Activated CD8-positive, alpha-beta memory T cell treated with anti-CD3 and anti-CD28 coated beads, Interleukin-2, amount 50 U/mL, for 24 hours (primary cell): ENCODE data around the gene TSPAN2.
A peak's percentile ranks its signal among the peaks of the same experiment; 100 is the strongest.

Experiments used
- DNase-seq: peaks from one replicate; pipeline ENCODE4 v3.0.0-alpha.2; 2020; ENCODE audit errors: extremely low read depth

The TSPAN2 gene

DNA sequence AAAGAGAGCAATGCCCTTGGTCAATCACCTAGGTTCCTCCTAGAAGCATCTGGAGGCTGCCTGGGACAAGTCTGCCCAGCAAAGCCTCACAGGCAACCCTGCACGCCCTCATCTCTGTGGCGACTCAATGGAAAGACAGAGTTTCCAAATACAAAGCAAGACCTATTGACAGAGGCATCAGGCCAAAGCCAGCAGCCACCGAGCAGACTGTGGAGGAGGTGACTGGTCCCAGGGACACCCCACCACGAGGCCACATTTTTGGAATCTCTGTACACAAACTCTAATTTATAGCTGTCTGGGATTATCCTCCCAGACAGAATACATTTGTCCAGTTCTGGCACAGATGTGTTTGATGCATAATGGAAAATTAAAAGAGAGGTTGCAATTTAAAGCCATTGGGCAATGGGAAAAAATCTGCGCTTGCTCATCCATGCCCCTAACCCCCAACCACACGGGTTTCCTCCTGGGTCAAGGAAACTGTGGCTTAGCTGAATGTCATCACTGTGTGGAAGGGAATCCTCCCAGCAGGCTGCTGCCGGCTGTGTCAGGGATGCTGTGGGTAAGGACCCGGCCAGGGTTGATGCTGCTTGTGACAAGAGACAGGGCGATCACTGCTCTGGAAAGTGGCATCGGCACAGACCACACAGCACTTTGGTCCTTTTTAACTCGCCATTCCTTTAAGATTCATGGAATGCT lies 14.3 kb downstream of the TSPAN2 start:
- no peak for DNase-seq

DNA sequence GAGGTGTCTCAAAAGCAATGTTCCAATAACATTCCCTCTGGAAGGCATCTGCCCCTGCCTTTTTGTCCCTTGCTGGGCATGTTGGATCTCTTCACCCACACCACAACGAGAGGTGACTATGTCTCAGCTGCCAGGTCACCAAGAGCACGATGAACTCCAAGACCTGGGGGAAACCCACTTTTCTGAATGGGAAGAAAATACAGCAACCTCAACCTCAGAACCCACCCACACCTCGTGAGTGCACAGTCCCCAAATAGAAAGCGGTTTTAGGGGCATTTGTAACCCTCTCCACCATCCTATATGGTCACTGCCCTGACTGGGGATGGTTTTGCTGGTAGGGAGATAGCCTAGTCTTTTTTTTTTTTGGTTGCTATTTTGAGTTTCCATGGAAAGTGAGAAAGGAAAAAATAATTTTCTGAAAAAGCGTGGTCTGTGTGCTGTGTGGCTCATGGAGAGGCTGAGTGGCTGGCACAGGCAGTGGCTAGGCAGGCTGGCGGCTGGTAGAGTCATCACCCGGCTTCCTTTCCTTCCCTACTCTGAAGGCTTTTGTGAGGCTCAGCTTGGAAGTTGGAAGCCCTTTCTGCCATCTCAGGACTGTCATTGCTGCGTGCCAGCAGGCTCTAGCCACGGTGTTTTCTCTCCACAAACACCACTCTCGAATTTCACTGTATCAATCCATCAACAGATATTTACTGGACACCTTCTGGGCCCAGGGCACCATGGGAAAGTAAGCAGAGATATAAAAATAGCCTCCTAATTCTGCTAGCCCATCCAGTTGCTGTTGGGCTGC lies 15.8 kb downstream of the TSPAN2 start:
- DNase-seq, result no peak

DNA sequence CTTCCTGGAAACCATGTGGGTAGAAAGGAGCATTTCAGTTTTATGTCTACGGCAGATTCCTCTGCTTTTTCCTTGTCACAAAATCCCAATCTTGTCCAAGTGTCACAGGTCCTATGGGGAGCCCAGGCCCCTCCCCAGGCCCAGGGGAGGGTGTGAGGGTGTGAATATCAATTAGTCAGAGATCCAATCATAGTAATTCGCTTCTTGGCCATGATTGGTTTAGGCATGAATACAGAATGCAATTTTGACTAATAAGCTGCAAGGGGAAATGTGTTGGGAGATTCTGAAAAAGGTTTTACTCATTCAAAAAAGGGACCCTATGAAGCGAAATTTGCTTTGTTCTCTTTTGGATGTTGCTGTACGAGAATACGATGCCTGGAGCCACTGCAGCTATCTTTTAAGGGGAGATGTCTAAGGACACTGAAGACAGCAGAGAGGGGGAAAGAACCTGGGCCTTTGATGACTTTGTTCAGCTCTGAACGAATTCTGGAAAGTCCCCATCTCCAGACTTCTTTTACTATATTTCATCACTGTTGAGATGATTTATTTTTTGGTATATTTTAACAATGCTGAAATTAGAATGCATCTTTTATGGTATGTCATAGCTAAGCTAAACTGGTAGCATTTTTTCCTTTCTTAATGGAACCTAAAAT lies 18.2 kb downstream of the TSPAN2 start:
- no peak for DNase-seq

DNA sequence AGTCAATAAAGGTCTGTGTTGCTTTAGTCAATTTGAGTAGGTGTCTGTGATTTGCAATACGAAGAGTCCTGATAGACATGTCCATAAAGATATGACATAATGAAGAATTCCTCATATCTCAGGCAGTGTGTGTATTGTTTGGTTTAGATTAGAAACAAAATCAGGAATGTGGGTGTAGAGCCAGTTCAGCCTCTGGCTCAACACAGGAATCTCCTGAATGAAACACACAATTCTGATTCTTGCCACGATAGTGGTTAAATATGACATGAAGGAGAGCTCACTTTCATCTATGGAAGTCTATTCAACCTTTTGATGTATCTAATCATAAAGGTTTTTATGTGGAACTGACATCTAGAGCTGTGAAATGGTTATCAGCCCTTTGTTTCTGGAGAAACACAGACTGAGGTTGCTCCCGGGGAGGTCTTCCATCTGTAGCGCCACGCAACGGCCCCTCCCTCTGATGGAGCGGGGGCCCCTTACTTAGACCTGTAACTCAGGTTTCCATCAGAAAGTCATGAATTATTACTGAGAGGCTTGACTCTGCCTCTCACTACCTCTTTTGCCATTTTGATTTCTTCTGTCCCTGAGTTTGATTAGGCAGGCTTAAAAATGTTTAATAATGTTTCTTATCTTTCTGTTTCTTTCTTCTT lies 19.5 kb downstream of the TSPAN2 start:
- no peak for DNase-seq

DNA sequence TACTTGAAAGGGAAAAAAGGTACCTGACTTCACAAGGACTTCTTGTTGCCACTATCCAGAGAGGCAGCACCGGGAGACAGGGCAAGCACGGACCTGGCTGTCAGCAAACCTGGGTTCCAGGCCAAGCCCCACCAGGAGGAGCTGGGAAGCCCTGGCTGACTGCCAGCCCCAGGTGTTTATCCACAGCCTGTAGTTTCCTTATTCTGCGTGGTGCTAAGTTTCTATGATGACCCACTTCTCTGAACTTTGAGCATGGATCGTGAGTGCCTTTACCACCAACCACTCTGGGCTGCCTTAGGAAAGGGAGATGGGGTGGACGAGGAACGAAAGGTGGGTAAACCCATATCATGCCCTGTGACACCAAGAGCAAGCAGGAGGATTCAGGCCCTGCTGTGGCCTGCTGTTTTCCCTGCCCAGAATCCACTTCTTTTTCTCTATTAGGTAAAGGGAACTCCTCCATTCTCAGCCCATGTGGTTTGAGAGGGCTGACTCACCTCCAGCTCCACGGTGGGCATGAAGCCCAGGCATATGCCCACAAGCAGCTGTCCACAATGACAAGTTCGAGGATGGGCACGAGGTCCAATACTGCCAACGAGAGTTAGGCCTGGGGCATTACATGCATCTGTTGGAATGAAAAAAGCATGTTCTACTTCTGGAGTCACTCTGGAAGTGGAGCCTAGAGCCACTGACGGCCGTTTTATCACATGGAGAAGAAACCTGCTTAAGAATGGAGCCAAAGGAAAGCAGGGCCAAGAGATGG lies 20.3 kb downstream of the TSPAN2 start:
- no peak for DNase-seq

DNA sequence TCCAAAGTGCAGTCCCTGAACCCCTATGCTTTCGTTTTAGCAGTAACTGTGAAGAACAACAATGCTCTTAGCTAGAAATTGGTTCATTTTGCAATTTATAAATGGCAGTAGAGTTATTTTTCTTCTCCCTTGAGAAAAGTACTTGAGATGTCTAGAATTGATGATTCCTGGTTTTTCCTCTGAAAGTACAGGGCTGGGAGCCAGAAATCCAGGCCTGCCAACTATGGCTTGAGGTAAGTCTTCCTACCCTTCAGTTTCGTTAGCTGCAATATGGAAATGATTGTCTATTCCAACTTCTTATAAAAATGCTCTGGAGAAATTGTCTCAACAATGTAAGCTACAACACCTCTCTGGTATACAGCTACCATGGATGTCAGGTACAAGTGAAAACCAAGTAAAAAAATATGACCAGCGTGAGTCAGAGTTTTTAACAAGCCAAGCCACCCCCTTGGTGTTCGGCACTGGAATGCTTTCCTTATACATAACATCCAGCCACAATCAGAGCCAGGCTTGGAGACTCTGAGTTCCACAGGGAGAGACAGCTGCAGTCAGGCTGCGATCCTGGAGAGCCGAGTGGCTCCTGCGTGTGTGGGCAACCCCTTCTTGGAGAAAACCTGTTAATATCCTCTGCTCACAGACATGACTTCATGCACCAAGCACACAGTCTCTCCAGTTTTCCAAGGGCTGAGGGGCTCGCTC lies 22.0 kb downstream of the TSPAN2 start:
- DNase-seq, result no peak

DNA sequence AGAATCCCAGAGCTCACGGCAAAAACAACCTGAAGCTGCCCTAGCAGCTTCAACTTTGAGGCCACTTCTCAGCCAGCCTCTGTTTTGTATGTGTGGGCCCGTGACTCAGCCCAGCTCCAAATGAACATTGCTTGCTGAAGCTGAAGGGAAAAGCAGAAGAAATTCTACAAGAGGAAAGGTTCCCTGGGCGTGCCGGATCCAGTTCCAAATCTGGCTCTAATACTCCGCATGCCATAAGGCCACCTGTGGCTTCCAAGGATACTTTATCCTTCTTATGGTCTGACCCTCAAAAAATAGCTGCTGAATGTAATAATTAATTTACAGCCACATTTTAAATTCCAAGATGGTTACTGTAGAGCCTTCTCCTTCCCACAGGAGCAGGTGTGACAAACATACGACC lies 24.3 kb downstream of the TSPAN2 start:
- no peak for DNase-seq

DNA sequence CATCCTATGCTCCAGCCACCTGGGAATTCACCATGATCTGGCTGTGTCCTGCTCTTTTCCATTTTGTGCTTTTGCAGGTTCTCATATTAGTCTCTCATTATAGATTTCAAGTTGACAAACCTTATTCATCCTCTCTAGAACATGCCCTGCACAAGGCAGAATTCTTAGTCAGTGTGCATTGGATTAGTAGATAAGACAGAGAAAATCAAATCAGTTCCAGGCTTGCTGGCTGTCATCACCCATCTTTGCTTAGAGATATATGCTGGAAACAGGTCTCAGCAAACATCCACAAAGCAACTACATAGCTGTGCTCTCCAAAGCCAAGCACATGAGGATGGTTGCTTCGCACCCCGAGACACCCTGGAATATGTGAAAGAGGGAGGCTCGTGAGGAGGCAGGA lies 24.8 kb downstream of the TSPAN2 start:
- DNase-seq, result no peak

DNA sequence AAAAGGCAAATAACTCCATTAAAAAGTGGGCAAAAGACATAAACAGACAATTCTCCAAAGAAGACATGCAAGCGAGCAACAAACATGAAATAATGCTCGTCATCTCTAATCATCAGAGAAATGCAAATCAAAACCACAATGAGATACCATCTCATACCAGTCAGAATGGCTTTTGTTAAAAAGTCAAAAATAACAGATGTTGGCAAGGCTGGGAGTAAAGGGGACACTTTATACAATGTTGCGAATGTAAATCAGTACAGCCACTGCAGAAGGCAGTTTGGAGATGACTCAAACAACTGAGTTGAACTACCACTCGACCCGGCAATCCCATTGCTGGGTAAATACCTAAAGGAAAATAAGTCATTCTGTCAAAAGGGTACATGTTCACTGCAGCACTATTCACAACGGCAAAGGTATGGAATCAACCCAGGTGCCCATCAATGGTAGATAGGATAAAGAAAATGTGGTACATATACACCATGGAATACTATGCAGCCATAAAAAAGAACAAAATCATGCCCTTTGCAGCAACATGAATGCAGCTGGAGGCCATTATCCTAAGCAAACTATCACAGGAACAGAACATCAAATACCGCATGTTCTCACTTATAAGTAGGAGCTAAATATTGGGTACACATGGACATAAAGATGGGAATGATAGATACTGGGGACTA lies 25.9 kb downstream of the TSPAN2 start:
- DNase-seq, result no peak

DNA sequence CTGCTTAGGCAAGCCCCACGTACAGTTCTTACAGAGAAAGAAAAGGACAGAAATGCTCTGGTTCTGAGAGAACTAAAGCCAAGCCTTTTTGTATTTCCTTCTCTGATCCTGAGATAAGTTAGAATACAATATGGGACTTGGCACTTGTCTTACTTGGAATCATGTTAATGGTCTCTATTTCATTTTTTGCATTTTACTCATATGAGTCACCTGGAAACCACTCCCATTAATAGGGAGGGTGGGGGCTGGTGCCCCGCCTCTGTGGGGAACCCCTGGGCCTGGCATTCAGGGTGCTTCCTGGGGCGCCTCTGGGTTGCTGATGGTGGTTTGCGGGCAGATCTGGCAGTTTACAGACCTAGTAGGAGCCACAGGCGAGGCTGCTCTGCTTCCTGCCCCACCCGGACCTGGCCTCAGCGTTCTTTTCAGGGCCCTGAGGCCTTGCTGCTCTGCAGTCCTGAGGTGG lies 26.7 kb downstream of the TSPAN2 start:
- DNase-seq, result peak; percentile 77

DNA sequence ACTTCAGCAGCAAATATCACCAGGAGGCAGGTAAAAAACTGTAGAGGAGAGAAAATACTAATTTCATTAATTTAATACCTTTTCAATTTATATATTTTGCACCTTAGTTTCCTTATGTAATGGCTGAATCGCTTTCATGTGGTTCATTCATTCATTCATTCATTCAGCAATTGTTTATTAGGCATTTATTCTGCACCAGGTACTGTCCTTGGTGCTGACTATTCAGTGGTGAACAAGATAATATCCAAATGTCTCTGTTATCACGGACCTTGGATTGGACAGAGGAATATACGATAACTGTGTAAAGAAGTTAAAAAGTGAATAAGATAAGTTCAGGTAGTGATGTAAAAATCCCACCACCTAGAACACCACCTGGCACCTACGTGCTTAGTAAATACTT lies 28.8 kb downstream of the TSPAN2 start:
- DNase-seq, result no peak

DNA sequence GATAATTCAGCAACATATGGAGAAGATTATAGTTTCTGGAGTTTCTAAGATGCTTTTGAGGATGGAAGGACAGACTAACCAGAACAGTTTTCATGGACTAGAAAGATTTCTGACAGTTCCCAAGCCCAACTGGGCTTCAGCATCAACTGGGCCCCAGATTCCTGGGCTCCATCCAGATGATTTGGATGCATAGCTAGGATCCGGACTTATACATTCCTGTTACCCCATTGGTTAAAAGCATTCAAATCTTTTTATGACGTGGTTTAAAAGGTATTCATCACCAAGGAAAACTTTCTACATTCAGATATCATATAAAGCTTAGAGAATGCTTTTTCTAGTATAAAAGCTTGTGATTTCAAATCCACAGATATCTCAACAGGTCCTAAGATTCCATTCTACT lies 30.0 kb downstream of the TSPAN2 start:
- DNase-seq, result no peak

DNA sequence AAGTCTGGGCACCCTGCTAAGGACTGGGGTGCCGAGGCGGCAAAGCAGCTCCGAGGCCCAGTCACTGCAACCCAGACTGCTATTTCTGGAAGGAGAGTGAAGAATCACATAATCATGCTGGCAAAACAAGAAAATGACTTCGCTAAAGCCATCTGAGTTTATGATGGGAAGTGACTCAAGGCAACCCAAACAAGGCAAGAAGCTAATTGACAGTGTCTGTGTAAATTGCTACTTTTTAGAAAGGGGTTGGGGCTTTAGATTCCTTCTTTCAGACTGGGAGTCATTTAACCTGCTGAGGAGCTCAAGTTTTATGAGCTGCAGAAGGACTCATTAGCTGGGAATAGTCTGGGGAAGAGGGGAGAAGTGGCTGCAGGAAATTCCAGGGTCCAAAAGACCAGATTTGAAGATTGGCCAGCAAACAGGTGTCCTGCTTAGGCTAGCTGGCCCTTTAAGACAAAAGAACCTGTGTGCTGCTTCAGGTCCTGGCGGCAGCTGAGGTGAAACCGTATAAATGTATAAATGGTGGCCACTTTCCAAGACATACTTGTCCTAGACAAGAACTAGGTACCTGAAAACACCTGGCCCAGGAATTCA lies 31.5 kb downstream of the TSPAN2 start:
- DNase-seq, result no peak

DNA sequence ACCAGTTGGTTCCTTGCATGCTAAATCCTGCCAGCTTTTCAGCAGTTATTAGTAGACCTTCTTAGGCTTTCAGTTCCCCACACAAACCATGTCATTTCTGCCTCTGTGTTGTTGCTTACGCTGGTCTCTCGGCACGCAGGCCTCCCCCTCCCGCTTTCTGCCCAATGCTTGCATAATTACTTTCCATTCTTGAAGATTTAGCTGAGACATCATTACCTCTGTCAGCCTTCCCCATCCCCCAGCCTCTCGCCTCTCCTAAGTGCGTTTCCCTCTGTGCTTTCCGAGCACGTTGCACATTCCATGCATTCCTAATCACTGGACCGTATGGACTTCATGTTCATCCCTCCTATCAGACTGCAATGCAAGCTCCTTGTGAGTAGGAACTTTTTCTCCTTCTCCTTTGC lies 32.9 kb downstream of the TSPAN2 start:
- no peak for DNase-seq

DNA sequence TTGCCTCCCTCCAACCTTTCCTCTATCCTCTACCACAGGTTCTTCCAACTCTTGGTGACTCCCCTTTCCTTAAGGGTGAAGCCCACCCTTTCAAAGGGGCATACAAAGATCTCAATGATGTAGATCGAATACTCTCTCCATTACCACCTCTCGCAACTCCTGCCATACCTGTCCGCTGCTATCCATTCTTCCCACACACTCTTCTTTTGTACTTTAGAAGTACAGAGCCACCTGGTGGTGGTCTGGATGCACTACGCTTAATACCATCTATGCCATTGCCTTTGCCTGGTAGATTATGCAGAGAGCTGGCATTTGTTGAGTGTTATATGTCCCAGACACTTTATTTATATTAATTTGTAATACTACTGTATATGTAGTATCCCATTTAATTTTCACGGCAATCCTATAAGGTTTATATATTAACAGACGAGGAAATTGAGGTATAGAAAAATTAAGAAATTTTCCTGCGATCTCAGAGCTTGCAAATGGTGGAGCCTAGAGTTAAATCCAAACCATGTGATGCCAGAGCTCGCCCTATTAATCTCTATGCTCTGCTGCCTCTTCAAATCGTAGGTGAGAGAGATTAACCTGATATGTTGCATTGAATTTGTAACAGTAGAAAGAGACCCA lies 36.7 kb downstream of the TSPAN2 start:
- no peak for DNase-seq

DNA sequence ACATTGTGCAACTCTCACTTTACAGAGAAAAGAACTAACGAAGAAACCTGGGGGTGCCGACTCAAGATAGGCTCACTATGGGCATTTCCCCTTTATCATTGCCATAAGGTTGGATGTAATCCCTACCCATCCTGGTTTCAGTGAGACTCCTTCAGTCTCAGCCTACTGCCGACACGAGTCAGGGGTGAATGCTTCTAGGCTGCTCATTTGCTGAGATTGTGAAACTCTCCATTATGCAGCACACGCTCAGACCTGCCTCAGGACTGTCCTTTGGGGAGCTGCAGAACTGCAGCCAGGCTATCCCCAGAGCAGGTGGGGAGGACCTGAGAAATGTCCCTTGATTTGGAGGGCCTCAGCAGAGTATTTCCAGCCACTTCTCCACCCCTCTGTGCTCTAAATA lies 37.5 kb downstream of the TSPAN2 start:
- DNase-seq, result no peak

DNA sequence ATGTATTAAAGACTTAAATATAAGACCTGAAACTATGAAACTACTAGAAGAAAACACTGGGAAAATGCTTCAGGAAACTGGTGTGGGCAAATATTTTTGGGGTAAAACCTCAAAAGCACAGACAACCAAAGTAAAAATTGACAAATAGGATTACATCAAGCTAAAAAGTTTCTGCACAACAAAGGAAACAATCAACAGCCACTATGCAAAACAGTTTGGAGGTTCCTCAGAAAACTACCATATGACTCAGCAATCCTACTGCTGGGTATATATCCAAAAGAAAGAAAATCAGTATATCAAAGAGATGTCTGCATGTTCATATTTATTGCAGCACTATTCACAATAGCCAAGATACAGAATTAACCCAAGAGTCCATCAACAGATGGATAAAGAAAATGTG lies 42.6 kb downstream of the TSPAN2 start:
- no peak for DNase-seq

DNA sequence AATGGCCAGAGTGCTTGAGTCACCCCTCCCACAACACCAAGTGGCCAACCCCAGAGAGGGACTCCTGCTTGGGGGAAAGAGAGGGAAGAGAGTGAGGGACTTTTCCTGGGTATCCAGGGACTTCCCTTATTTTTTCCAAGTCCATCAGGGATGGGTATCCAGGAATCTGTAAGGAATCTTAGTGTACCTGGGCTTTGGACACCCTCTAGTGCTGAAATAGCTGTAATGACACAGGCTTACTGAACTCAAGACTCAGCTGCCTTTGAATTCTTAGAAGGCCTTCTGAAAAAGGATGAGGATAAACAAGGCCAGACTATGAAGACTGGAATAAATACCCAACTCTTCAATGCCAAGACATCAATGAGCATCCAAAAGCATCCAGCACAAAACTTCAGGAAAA lies 47.6 kb downstream of the TSPAN2 start:
- DNase-seq, result no peak

DNA sequence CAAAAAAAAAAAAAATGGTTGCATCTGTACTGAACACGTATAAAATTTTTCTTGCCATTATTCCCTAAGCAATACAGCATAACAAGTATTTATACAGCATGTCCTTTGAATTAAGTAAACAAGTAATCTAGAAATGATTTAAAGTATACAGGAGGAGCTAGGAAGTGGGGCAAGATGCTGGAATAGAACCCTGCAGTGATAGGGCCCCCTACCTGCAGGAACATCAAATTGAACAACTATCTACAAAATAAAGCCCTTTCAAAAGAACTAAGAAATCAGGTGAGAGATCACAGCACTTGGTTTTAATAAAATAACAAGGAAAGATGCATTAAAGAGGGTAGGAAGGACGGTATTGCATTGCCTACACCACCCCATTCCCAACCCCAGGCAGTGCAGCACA lies 48.8 kb downstream of the TSPAN2 start:
- DNase-seq, result no peak
